Measurements from ENCODE around the gene UNC5C. TPM values are rescaled to one million over a fixed set of nuclear protein-coding genes. Genes with fewer than 3 reads are reported as not detected.
"Not testable (repeated sequence)": the region's sequence is repeated elsewhere in the genome, so short reads cannot be mapped to it uniquely, and the experiment has no call there.

The UNC5C gene
- total RNA-seq, 8 experiments from 2014 or later, result 0.13 to 12.7 (median 3.5) TPM

GRCh38 chr4:95139424-95139823, 409.3 kb downstream of the UNC5C start:
- H3K4me1 ChIP-seq (replicated peaks in 1 of 2); ATAC-seq (replicated peaks in 6 of 8); in situ Hi-C loops (cut with MboI; ENCODE audit: low pct_unique_long_range_greater_than_20kb in 2 of 9, low sequenced_read_pairs in 9 of 9, unreplicated experiment in 9 of 9); H3K27ac ChIP-seq; H3K4me3 ChIP-seq: not testable (repeated sequence)
- 53 to 100% (median 90%) methylated on average over 1 to 3 of the region's 14 CpGs; no CpG with 5 or more reads in 5 of the 10 experiments for WGBS, 10 experiments

DNA sequence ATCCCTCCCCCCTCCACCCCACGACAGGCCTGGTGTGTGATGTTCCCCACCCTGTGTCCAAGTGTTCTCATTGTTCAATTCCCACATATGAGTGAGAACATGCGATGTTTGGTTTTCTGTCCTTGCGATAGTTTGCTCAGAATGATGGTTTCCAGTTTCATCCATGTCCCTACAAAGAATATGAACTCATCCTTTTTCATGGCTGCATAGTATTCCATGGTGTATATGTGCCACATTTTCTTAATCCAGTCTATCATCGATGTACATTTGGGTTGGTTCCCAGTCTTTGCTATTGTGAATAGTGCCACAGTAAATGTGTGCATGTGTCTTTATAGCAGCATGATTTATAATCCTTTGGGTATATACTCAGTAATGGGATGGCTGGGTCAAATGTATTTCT, 414.8 kb downstream of the UNC5C start:
- in situ Hi-C loops (cut with MboI; ENCODE audit: low pct_unique_long_range_greater_than_20kb in 2 of 9, low sequenced_read_pairs in 9 of 9, unreplicated experiment in 9 of 9); H3K4me1 ChIP-seq (replicated peaks in 1 of 2); ATAC-seq (replicated peaks in 6 of 8); H3K4me3 ChIP-seq; H3K27ac ChIP-seq: not testable (repeated sequence)
- 72 to 100% (median 87%) methylated on average over 2 to 3 of the region's 4 CpGs; no CpG with 5 or more reads in 6 of the 10 experiments for WGBS, 10 experiments

- in situ Hi-C loops (cut with MboI; ENCODE audit: low pct_unique_long_range_greater_than_20kb in 2 of 9, low sequenced_read_pairs in 9 of 9, unreplicated experiment in 9 of 9), result no loop called here
- Histone ChIP-seq H3K4me1 (replicated peaks in 1 of 2) (no peaks in the 10 kb centered on the region), H3K27ac (no peak overlapping the region), H3K4me3 (no peak overlapping the region)
- 2 to 100% (median 78%) methylated on average over 1 to 7 of the region's 7 CpGs for WGBS, 10 experiments
- ATAC-seq (replicated peaks in 6 of 8), result peak in 3 of 8 experiments; percentile 73 to 99 (median 98)
These were observed 418.9 kb downstream of the UNC5C start for GRCh38 chr4:95129821-95130311.

GRCh38 chr4:95129031-95129430, 419.7 kb downstream of the UNC5C start:
- in situ Hi-C loops (cut with MboI; ENCODE audit: low pct_unique_long_range_greater_than_20kb in 2 of 9, low sequenced_read_pairs in 9 of 9, unreplicated experiment in 9 of 9), result no loop called here
- no peak overlapping the region for H3K27ac ChIP-seq
- H3K4me1 ChIP-seq (replicated peaks in 1 of 2), result no peaks in the 10 kb centered on the region
- no peak for ATAC-seq (replicated peaks in 6 of 8)
- no peak overlapping the region for H3K4me3 ChIP-seq
- WGBS, 10 experiments, result 73 to 100% (median 93%) methylated on average over 2 to 4 of the region's 4 CpGs; no CpG with 5 or more reads in 1 of the 10 experiments

- in situ Hi-C loops (cut with MboI; ENCODE audit: low pct_unique_long_range_greater_than_20kb in 2 of 9, low sequenced_read_pairs in 9 of 9, unreplicated experiment in 9 of 9), result loop anchor here in 5 of 9 experiments (25.0 kb wide), 3 partner anchors 363 to 513 kb away; partner anchors contain the start of gene BMPR1B (in 1 of the 5)
- 0 to 78% (median 40%) methylated on average over 1 to 4 of the region's 4 CpGs; no CpG with 5 or more reads in 1 of the 10 experiments for WGBS, 10 experiments
These were observed 423.8 kb downstream of the UNC5C start for GRCh38 chr4:95124906-95125504.

DNA sequence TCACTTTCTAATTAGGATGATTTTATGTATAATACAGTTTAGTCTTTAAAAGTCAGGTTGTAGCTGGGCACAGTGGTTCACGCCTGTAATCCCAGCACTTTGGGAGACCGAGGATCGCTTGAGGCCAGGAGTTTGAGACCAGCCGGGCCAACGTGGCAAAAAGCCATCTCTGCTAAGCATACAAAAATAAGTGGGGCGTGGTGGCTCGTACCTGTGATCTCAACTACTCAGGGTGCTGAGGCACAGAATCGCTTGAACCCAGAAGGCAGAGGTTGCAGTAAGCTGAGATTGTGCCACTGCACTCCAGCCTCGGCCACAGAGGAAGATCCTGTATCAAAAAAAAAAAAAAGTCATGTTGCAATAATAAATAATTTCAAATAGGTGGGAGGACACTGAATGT, 426.8 kb downstream of the UNC5C start:
- no peak overlapping the region for H3K27ac ChIP-seq
- 40 to 100% (median 78%) methylated on average over 1 to 8 of the region's 9 CpGs; no CpG with 5 or more reads in 1 of the 10 experiments for WGBS, 10 experiments
- in situ Hi-C loops (cut with MboI; ENCODE audit: low pct_unique_long_range_greater_than_20kb in 2 of 9, low sequenced_read_pairs in 9 of 9, unreplicated experiment in 9 of 9), result loop anchor here in 5 of 9 experiments (25.0 kb wide), 3 partner anchors 360 to 510 kb away; partner anchors contain the start of gene BMPR1B (in 1 of the 5)
- no peak overlapping the region for H3K4me3 ChIP-seq
- no peak for ATAC-seq (replicated peaks in 6 of 8)
- no peaks in the 10 kb centered on the region for H3K4me1 ChIP-seq (replicated peaks in 1 of 2)

More at GRCh38 chr4:95124906-95125504, 423.8 kb downstream of the UNC5C start:
- Histone ChIP-seq H3K4me1 (replicated peaks in 1 of 2) (no peaks in the 10 kb centered on the region), H3K27ac (no peak overlapping the region), H3K4me3 (no peak overlapping the region)
- ATAC-seq (replicated peaks in 6 of 8), result peak in 7 of 8 experiments; percentile 39 to 84 (median 73)

DNA sequence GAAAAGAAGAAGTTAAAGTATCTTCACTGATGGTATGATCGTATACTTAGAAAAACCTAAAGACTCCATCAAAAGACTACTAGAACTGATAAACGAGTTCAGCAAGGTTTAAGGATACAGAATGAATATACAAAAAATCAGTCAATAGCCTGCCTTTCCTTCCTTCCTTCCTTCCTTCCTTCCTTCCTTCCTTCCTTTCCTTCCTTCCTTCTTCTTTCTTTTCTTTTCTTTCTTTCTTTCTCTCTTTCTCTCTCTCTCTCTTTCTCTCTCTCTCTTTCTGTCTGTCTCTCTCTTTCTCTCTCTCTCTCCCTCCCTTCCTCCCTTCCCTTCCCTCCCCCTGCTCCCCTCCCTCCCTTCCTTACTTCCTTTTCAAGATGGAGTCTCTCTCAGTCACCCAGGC, 428.3 kb downstream of the UNC5C start:
- WGBS, 10 experiments, result 75 to 100% (median 95%) methylated on average over 1 to 2 of the region's 2 CpGs; no CpG with 5 or more reads in 4 of the 10 experiments
- in situ Hi-C loops (cut with MboI; ENCODE audit: low pct_unique_long_range_greater_than_20kb in 2 of 9, low sequenced_read_pairs in 9 of 9, unreplicated experiment in 9 of 9), result loop anchor here in 5 of 9 experiments (25.0 kb wide), 3 partner anchors 358 to 508 kb away; partner anchors contain the start of gene BMPR1B (in 1 of the 5)
- Histone ChIP-seq H3K4me3 (no peak overlapping the region), H3K4me1 (replicated peaks in 1 of 2) (no peaks in the 10 kb centered on the region), H3K27ac (no peak overlapping the region)
- no peak for ATAC-seq (replicated peaks in 6 of 8)

GRCh38 chr4:95118497-95118896, 430.3 kb downstream of the UNC5C start:
- H3K4me1 ChIP-seq (replicated peaks in 1 of 2), result peaks cover 0 to under 1% of the 10 kb centered on the region in 2 donors
- WGBS, 10 experiments, result 35 to 100% (median 86%) methylated on average over 1 to 6 of the region's 6 CpGs
- no peak overlapping the region for H3K27ac ChIP-seq
- ATAC-seq (replicated peaks in 6 of 8), result no peak
- in situ Hi-C loops (cut with MboI; ENCODE audit: low pct_unique_long_range_greater_than_20kb in 2 of 9, low sequenced_read_pairs in 9 of 9, unreplicated experiment in 9 of 9), result loop anchor here in 5 of 9 experiments (25.0 kb wide), 3 partner anchors 356 to 506 kb away; partner anchors contain the start of gene BMPR1B (in 1 of the 5)
- no peak overlapping the region for H3K4me3 ChIP-seq

GRCh38 chr4:95114521-95114920, 434.3 kb downstream of the UNC5C start:
- peak in 1 of 8 experiments; percentile 69 for ATAC-seq (replicated peaks in 6 of 8)
- peaks cover 0 to 5% of the 10 kb centered on the region in 2 donors for H3K4me1 ChIP-seq (replicated peaks in 1 of 2)
- 60 to 95% (median 80%) methylated on average over 1 to 3 of the region's 3 CpGs; no CpG with 5 or more reads in 1 of the 10 experiments for WGBS, 10 experiments
- H3K27ac ChIP-seq, result no peak overlapping the region
- H3K4me3 ChIP-seq, result no peak overlapping the region
- in situ Hi-C loops (cut with MboI; ENCODE audit: low pct_unique_long_range_greater_than_20kb in 2 of 9, low sequenced_read_pairs in 9 of 9, unreplicated experiment in 9 of 9), result loop anchor here in 5 of 9 experiments (25.0 kb wide), 3 partner anchors 352 to 502 kb away; partner anchors contain the start of gene BMPR1B (in 1 of the 5)
